Activated CD4-positive, alpha-beta T cell treated with anti-CD3 and anti-CD28 coated beads, Interleukin-2, amount 10 ng/mL, durations not matched to agents 7 days and 5 days (primary cell): ENCODE data around the gene DLL1. TPM values are rescaled to one million over a fixed set of nuclear protein-coding genes. Genes with fewer than 3 reads are reported as not detected.

ENCODE experiments used
- CTCF ChIA-PET: fragments of 350-600 bp; sonication (Branson Sonifier 250); formaldehyde crosslinking; loops from one replicate; lab custom pipeline; 2021; ENCODE audit warnings: antibody characterized with exemption; lab: Charles Lee
- POLR2A ChIA-PET: fragments of 350-600 bp; sonication (Branson Sonifier 250); formaldehyde crosslinking; loops from one replicate; lab custom pipeline; 2021; ENCODE audit warnings: antibody characterized with exemption; lab: Charles Lee
- DNase-seq: peaks from one replicate; pipeline ENCODE4 v3.0.0-alpha.2; 2020
- H3K27ac Mint-ChIP-seq: one replicate; pipeline ENCODE4 v1.8.0; 2021; ENCODE audit warnings: mild to moderate bottlenecking, moderate library complexity, mixed read lengths
- H3K27me3 Mint-ChIP-seq: one replicate; pipeline ENCODE4 v1.8.0; 2021; ENCODE audit warnings: mixed read lengths
- H3K36me3 Mint-ChIP-seq: one replicate; pipeline ENCODE4 v1.8.0; 2021; ENCODE audit warnings: low read depth, mixed read lengths
- H3K4me1 Mint-ChIP-seq: one replicate; pipeline ENCODE4 v1.8.0; 2021; ENCODE audit warnings: mixed read lengths
- H3K4me3 Mint-ChIP-seq: one replicate; pipeline ENCODE4 v1.8.0; 2021; ENCODE audit warnings: mild to moderate bottlenecking, moderate library complexity, mixed read lengths
- H3K9me3 Mint-ChIP-seq: one replicate; pipeline ENCODE4 v1.8.0; 2021; ENCODE audit warnings: mixed read lengths
- total RNA-seq, 2 experiments: library from RNA; stranded (reverse); gene quantifications; one replicate each; pipeline ENCODE4 v1.2.3, GENCODE V29; 2021

Gene DLL1
- total RNA-seq, 2 experiments from 2014 or later = 0.55 to 0.58 TPM

- Mint-ChIP-seq H3K4me1 (peaks cover 28% of the 10 kb centered on the region), H3K4me3 (no peak overlapping the region), H3K9me3 (no peaks in the 10 kb centered on the region), H3K27ac (no peak overlapping the region), H3K36me3 (peaks cover 2% of the 10 kb centered on the region), H3K27me3 (peaks cover 44% of the 10 kb centered on the region)
- CTCF ChIA-PET = interaction anchor here (1.6 kb wide), 1 partner anchor 22 kb away, joined by 4 read pairs; no protein-coding TSS in a partner anchor
- POLR2A ChIA-PET = no interaction called here
- DNase-seq = no peak
Observed at GRCh38 chr6:170285482-170285881, 5.4 kb downstream of the DLL1 start.

- H3K27ac Mint-ChIP-seq = no peak overlapping the region
- no peaks in the 10 kb centered on the region for H3K9me3 Mint-ChIP-seq
- no peaks in the 10 kb centered on the region for H3K36me3 Mint-ChIP-seq
- peaks cover 28% of the 10 kb centered on the region for H3K4me1 Mint-ChIP-seq
- ChIA-PET POLR2A (no interaction called here), CTCF (interaction anchor here (1.6 kb wide), 1 partner anchor 22 kb away, joined by 4 read pairs; no protein-coding TSS in a partner anchor)
- H3K4me3 Mint-ChIP-seq = no peak overlapping the region
- H3K27me3 Mint-ChIP-seq = peaks cover 40% of the 10 kb centered on the region
- no peak for DNase-seq
Observed at GRCh38 chr6:170284866-170285469, 5.9 kb downstream of the DLL1 start.

- no peaks in the 10 kb centered on the region for H3K36me3 Mint-ChIP-seq
- no peak overlapping the region for H3K4me3 Mint-ChIP-seq
- H3K27me3 Mint-ChIP-seq = peaks cover 42% of the 10 kb centered on the region
- H3K9me3 Mint-ChIP-seq = no peaks in the 10 kb centered on the region
- H3K4me1 Mint-ChIP-seq = peaks cover 35% of the 10 kb centered on the region
- ChIA-PET POLR2A (no interaction called here), CTCF (interaction anchor here (0.8 to 1.6 kb wide), 2 partner anchors 10 to 23 kb away, joined by 3 to 4 read pairs; no protein-coding TSS in a partner anchor)
- DNase-seq = no peak
- H3K27ac Mint-ChIP-seq = no peak overlapping the region
Observed at GRCh38 chr6:170284126-170284773, 6.6 kb downstream of the DLL1 start.

GRCh38 chr6:170283212-170284081 lies 7.4 kb downstream of the DLL1 start:
- peaks cover 37% of the 10 kb centered on the region for H3K4me1 Mint-ChIP-seq
- DNase-seq = no peak
- no peaks in the 10 kb centered on the region for H3K36me3 Mint-ChIP-seq
- POLR2A ChIA-PET = no interaction called here
- peaks cover 37% of the 10 kb centered on the region for H3K27me3 Mint-ChIP-seq
- H3K27ac Mint-ChIP-seq = no peak overlapping the region
- H3K4me3 Mint-ChIP-seq = no peak overlapping the region
- H3K9me3 Mint-ChIP-seq = no peaks in the 10 kb centered on the region
- CTCF ChIA-PET = interaction anchor here (0.8 to 1.6 kb wide), 2 partner anchors 10 to 24 kb away, joined by 3 to 4 read pairs; no protein-coding TSS in a partner anchor

- ChIA-PET CTCF (no interaction called here), POLR2A (no interaction called here)
- Mint-ChIP-seq H3K36me3 (no peaks in the 10 kb centered on the region), H3K27ac (no peak overlapping the region), H3K4me1 (peaks cover 39% of the 10 kb centered on the region), H3K9me3 (no peaks in the 10 kb centered on the region), H3K27me3 (peaks cover 31% of the 10 kb centered on the region), H3K4me3 (no peak overlapping the region)
- no peak for DNase-seq
Observed at GRCh38 chr6:170282512-170283158, 8.2 kb downstream of the DLL1 start.

- H3K27ac Mint-ChIP-seq = peak overlapping the region; percentile 81
- peaks cover 38% of the 10 kb centered on the region for H3K4me1 Mint-ChIP-seq
- no peak overlapping the region for H3K4me3 Mint-ChIP-seq
- H3K9me3 Mint-ChIP-seq = no peaks in the 10 kb centered on the region
- ChIA-PET CTCF (no interaction called here), POLR2A (no interaction called here)
- H3K27me3 Mint-ChIP-seq = peaks cover 29% of the 10 kb centered on the region
- DNase-seq = no peak
- no peaks in the 10 kb centered on the region for H3K36me3 Mint-ChIP-seq
Observed at GRCh38 chr6:170281331-170282292, 9.3 kb downstream of the DLL1 start.

- peak overlapping the region; percentile 81 for H3K27ac Mint-ChIP-seq
- POLR2A ChIA-PET = no interaction called here
- H3K27me3 Mint-ChIP-seq = peaks cover 24% of the 10 kb centered on the region
- no peaks in the 10 kb centered on the region for H3K9me3 Mint-ChIP-seq
- peaks cover 38% of the 10 kb centered on the region for H3K4me1 Mint-ChIP-seq
- CTCF ChIA-PET = no interaction called here
- no peaks in the 10 kb centered on the region for H3K36me3 Mint-ChIP-seq
- no peak for DNase-seq
- H3K4me3 Mint-ChIP-seq = peak overlapping the region; percentile 72
Observed at GRCh38 chr6:170280689-170281045, 10.2 kb downstream of the DLL1 start.

GRCh38 chr6:170279977-170280688 lies 10.7 kb downstream of the DLL1 start:
- Mint-ChIP-seq H3K36me3 (no peaks in the 10 kb centered on the region), H3K9me3 (no peaks in the 10 kb centered on the region), H3K27ac (peak overlapping the region; percentile 81), H3K4me3 (peak overlapping the region; percentile 72), H3K27me3 (peaks cover 27% of the 10 kb centered on the region), H3K4me1 (peaks cover 38% of the 10 kb centered on the region)
- peak; percentile 59 for DNase-seq
- POLR2A ChIA-PET = no interaction called here
- CTCF ChIA-PET = interaction anchor here (0.6 kb wide), 1 partner anchor 10 kb away, joined by 3 read pairs; no protein-coding TSS in a partner anchor

GRCh38 chr6:170279426-170279825 lies 11.5 kb downstream of the DLL1 start:
- Mint-ChIP-seq H3K27me3 (peaks cover 22% of the 10 kb centered on the region), H3K36me3 (no peaks in the 10 kb centered on the region), H3K27ac (peak overlapping the region; percentile 81), H3K4me3 (no peak overlapping the region), H3K9me3 (no peaks in the 10 kb centered on the region), H3K4me1 (peaks cover 38% of the 10 kb centered on the region)
- ChIA-PET POLR2A (no interaction called here), CTCF (interaction anchor here (0.6 kb wide), 1 partner anchor 191 kb away, joined by 3 read pairs; no protein-coding TSS in a partner anchor)
- no peak for DNase-seq

- POLR2A ChIA-PET = no interaction called here
- peaks cover 2% of the 10 kb centered on the region for H3K36me3 Mint-ChIP-seq
Observed at GRCh38 chr6:170278743-170279094, 12.2 kb downstream of the DLL1 start.

More at GRCh38 chr6:170278743-170279094, 12.2 kb downstream of the DLL1 start:
- CTCF ChIA-PET = no interaction called here
- peak overlapping the region; percentile 76 for H3K27ac Mint-ChIP-seq
- H3K4me3 Mint-ChIP-seq = no peak overlapping the region
- peaks cover 39% of the 10 kb centered on the region for H3K4me1 Mint-ChIP-seq
- no peak for DNase-seq
- peaks cover 28% of the 10 kb centered on the region for H3K27me3 Mint-ChIP-seq
- no peaks in the 10 kb centered on the region for H3K9me3 Mint-ChIP-seq
